NCI-H748 (cell line): ENCODE results near the gene EPN3.

ENCODE experiments used
- DNase-seq: peaks from one replicate; lab custom pipeline; 2025; ENCODE audit not compliant: unreplicated experiment; lab: John Stamatoyannopoulos, UW

EPN3 gene

DNA sequence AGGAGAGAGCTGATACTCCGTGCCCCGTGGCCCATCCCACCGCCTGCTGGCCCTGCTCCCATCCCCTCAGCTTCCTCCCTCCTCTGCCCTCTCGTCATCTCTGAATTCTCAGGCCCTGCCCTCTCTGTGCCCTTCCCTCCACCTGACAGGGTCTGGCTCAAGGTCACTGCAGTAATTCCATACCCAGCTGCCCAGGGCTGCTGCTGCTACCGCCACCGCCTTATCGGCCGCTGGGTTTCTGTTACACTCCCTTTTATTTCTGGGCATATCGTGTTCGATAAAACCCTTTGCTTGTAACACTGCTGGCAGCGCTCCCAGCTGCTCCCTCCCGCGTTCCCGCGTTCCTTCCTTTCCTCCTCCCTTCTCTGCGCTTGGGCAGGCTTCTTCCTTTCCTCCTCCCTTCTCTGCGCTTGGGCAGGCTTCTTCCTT, 1.2 kb downstream of the EPN3 start:
- DNase-seq: peak; percentile 22

GRCh38 chr17:50534222-50534978, 1.9 kb downstream of the EPN3 start:
- no peak for DNase-seq

GRCh38 chr17:50534979-50535326, 2.4 kb downstream of the EPN3 start:
- DNase-seq: no peak

DNA sequence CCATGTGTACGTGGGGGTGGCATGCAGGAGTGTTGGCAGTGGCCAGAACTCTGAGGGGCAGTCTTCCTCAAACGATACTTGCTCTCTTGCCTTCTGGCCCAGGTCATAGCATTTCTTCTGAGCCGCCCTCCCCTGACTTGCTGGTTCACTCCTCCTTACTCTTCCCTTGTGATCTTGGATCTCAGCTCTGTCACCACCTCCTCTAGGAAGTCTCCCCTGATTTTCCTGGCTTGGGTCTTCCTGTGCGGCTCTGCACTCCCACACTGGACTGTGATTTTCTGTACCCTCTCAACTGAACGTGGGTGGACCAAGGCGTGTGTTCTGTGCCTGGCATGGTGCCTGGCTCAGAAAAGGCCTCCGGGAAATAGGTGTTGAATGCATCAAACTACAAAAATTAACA, 2.9 kb downstream of the EPN3 start:
- no peak for DNase-seq

DNA sequence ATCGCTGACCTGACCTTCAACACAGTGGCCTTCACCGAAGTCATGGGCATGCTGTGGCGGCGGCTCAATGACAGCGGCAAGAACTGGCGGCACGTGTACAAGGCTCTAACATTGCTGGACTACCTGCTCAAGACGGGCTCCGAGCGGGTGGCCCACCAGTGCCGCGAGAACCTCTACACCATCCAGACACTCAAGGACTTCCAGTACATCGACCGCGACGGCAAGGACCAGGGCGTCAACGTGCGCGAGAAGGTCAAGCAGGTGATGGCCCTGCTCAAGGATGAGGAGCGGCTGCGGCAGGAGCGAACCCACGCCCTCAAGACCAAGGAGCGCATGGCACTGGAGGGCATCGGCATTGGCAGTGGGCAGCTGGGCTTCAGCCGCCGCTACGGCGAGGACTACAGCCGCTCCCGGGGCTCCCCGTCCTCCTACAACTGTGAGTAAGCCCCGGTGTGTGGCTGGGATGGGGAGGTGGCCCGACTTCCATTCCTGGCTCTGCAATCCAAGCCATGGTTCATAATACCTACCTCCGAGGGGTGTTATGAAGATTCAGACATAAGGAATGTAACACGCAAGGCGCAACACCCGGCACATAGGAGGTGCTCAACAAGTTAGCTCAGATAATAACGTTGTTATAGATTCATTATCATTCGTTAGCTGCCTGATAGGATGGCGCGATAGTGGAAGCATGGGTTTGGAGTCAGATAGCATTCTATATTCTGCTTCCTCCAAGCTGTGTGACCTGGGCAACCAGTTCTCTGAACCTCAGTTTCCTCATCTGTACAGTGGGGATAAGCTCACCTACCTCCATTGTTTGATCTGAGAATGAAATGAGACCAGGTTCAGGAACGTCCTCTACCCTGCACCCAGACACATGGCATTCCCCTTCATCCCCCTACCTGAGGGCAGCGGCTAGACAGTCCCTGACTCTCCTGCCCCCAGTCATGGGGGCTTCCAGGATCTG, 4.4 kb downstream of the EPN3 start:
- DNase-seq: no peak

DNA sequence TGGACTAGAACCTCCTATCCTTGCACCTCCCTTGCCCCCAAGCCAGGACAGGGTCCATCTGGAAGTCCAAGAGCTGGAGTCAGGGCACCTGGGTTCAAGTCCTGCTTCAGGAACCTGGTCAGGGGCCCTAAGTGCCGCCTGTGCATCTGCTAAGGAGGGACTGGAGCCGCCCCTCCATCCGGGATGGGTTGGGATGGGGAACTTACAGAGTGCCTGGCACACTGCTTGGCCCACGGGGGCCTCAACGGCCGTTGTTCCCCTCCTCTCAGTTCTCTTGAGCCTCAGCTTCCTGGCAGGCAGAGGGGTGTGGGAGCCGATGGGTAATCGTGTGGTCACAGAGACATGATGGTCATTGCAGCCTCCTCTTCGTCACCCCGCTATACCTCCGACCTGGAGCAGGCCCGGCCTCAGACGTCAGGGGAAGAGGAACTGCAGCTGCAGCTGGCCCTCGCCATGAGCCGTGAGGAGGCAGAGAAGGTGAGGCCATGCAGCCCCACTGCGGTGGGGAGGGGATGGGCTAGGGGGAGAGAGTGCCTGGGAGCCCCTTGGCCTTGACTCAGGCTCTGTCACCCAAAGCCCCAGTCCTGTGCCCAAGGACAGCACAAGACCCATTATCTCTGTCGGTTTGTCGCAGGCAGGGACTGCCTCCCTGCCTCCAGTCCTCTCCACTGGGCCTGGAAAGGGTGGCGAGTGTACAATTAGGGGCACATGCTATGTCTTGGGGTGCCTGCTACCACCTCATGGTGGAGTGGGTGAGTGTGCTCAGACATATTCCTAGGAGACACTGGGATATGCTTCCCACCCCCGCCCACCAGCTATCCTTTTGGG, 5.4 kb downstream of the EPN3 start:
- no peak for DNase-seq

GRCh38 chr17:50538549-50539410, 6.2 kb downstream of the EPN3 start:
- DNase-seq: no peak

- no peak for DNase-seq
Observed at GRCh38 chr17:50539762-50540559, 7.4 kb downstream of the EPN3 start.

GRCh38 chr17:50540560-50541401, 8.2 kb downstream of the EPN3 start:
- DNase-seq: no peak

GRCh38 chr17:50541402-50541715, 8.8 kb downstream of the EPN3 start:
- no peak for DNase-seq

DNA sequence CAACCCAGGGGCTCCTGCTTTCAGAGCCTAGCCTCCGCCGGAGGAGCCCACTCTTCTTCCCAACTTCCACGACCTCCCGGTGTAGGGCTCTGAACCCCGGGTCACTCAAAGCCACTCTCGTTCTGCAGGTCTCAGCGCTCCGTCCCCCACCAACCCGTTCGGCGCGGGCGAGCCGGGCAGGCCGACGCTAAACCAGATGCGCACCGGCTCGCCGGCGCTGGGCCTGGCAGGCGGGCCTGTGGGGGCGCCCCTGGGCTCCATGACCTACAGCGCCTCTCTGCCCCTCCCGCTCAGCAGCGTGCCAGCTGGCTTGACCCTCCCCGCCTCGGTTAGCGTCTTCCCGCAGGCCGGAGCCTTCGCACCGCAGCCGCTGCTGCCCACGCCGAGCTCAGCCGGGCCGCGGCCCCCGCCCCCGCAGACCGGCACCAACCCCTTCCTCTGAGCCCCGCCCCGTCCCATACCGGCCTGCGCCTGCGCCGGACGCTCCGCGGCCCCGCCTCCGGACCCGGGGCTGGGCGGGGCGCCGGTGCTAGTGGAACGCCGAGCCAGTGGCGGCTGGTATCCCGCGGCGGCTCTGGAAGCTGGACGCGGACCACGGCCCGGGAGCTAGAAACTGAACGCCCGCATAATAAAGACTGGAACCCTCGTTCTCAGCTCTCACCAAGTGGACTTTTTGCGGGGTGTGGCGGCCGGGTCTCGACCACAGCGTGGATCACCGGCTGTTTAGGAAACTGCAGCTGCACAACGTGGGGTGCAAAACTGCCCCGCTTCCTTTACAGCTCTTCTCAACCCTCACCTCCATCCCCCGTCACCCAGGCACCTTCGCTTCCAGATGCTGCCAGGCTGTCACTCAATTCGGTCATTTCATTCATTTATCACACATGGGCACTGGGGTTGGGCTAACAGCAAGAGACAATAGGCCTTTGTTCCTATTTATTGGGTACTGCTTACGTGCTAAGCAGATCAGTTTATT, 9.5 kb downstream of the EPN3 start:
- DNase-seq: peak; percentile 80

- DNase-seq: peak; percentile 78
Observed at GRCh38 chr17:50542795-50543774, 10.6 kb downstream of the EPN3 start.

GRCh38 chr17:50544516-50544915, 12.0 kb downstream of the EPN3 start:
- DNase-seq: no peak

- DNase-seq: no peak
Observed at GRCh38 chr17:50545311-50545710, 12.8 kb downstream of the EPN3 start.

GRCh38 chr17:50546701-50547034, 14.1 kb downstream of the EPN3 start:
- DNase-seq: no peak

- DNase-seq: peak; percentile 91
Observed at GRCh38 chr17:50547035-50547735, 14.7 kb downstream of the EPN3 start, which contains the start of gene SPATA20. Gene SPATA20 (plus strand): TSS chr17:50547174. CDS start chr17:50547209, 35 bp downstream.
